ENCODE measurements around the gene RHOB.

Gene RHOB

GRCh38 chr2:20496076-20496872 is 49.4 kb downstream of the RHOB start:
- no peak for FAIRE-seq

- no peak for FAIRE-seq
Observed at GRCh38 chr2:20496942-20497341, 50.1 kb downstream of the RHOB start.
